Ovary (tissue), 9 donors: ENCODE measurements around the gene CDC42EP2. TPM values are rescaled to one million over a fixed set of nuclear protein-coding genes. Genes with fewer than 3 reads are reported as not detected.

Experiments
- DNase-seq, 5 donors: peaks; one replicate each; pipeline ENCODE4 v3.0.0-alpha.2; 2019 to 2020
- H3K27ac ChIP-seq, 2 donors: fragments of 200-600 bp; one replicate each; pipeline versions ENCODE4 v1.5.1 to v1.8.0; 2019 to 2022
- H3K27me3 ChIP-seq: fragments of 200-600 bp; one replicate; pipeline ENCODE4 v1.8.0; 2022
- H3K36me3 ChIP-seq: fragments of 200-600 bp; sonication (generic); one replicate; pipeline ENCODE4 v1.5.1; 2019
- H3K4me1 ChIP-seq: one replicate; pipeline ENCODE4 v1.8.1; 2013; ENCODE audit warnings: mild to moderate bottlenecking, moderate library complexity; ENCODE audit not compliant: insufficient read depth
- H3K4me3 ChIP-seq: fragments of 200-600 bp; sonication (generic); one replicate; pipeline ENCODE4 v1.5.1; 2017
- H3K9me3 ChIP-seq, 2 donors: fragments of 200-600 bp in 1 of 2; sonication (generic) in 1 of 2; one replicate each; pipeline versions ENCODE4 v1.5.1 to v1.8.1; 2013 to 2019; ENCODE audit warnings: mild to moderate bottlenecking in 1 of 2, moderate library complexity in 1 of 2
- CTCF ChIP-seq, 3 donors: fragments of 450-650 bp in 2 of 3; fragments of 200-600 bp in 1 of 3; IDR thresholded peaks; one replicate each; pipeline versions ENCODE4 v1.5.1 to v1.8.0; 2016 to 2022; ENCODE audit warnings: antibody characterized with exemption in 3 of 3, mild to moderate bottlenecking in 1 of 3
- EP300 ChIP-seq: sonication (generic); formaldehyde crosslinking; IDR thresholded peaks from one replicate; pipeline ENCODE4 v1.6.1; 2017; ENCODE audit warnings: antibody characterized with exemption
- POLR2A ChIP-seq: fragments of 450-650 bp; IDR thresholded peaks from one replicate; pipeline ENCODE4 v1.6.1; 2017; ENCODE audit warnings: antibody characterized with exemption, mild to moderate bottlenecking, moderate library complexity
- WGBS, 3 donors: extraction: QIAGEN DNeasy Blood & Tissue Kit in 1 of 3; methylation state at CpG; one replicate each; pipeline versions ENCODE4 v1.1.5 to v1.1.7; 2013 to 2017; 5-methylcytosine and 5-hydroxymethylcytosine counted together
- intact Hi-C, 4 donors: fragments of 100-400 bp; cut with DNase I; formaldehyde crosslinking; loops; one replicate each; pipeline versions ENCODE4 v1.11.0 to v1.15.1; 2022 to 2023
- polyA plus RNA-seq, 2 donors: library from polyadenylated mRNA; stranded (reverse); fragments of 200-250 nt in 1 of 2; fragments of 350-450 nt in 1 of 2; fragmentation: Illumina TruSeq in 1 of 2; extraction: RNeasy Lipid Tissue Mini Kit (QIAGEN cat#74804) in 1 of 2; gene quantifications; one replicate each; pipeline ENCODE4 v1.2.3, GENCODE V29; 2013 to 2014
- total RNA-seq, 7 donors: library from RNA; depleted of rRNA in 2 of 7; stranded (reverse); fragments of >200 nt in 2 of 7; fragmentation: NEBNext Ultra II Directional in 3 of 7; extraction: Animal tissue kit (Norgen Biotek cat#: 25700) in 3 of 7; gene quantifications; one replicate each; pipeline versions ENCODE4 v1.1.0 to v1.2.4, GENCODE V29; 2016 to 2023
- donor health status: DM: no; HTN: no; CAD: no; lungs with moderate emphysema.
- donor health status: DM: no; HTN: no; CAD: no.
- donor health status: Bipolar disorder and iron deficiency.
- donor health status: DM: yes; HTN: yes; CAD: no.
- donor health status: DM: no; HTN: no; CAD: no.
- donor health status: DM: yes; HTN: yes; CAD: no.

CDC42EP2 gene
- total and polyA plus RNA-seq, 9 donors: 0.48 to 46.9 (median 19.9) TPM

GRCh38 chr11:65275906-65276305 is 38.8 kb upstream of the CDC42EP2 start:
- no peaks in the 10 kb centered on the region for H3K36me3 ChIP-seq
- TF ChIP-seq CTCF (IDR thresholded peaks at IDR 0.05): no peak
- no peak for TF ChIP-seq EP300
- no peak for TF ChIP-seq POLR2A
- no peaks in the 10 kb centered on the region for H3K9me3 ChIP-seq
- 74 to 83% (median 78%) methylated on average over 4 of the region's 4 CpGs for WGBS, 3 donors
- no peaks in the 10 kb centered on the region for H3K27me3 ChIP-seq
- H3K4me1 ChIP-seq: no peaks in the 10 kb centered on the region
- no peak overlapping the region for H3K4me3 ChIP-seq
- DNase-seq: no peak
- intact Hi-C loops: loop anchor here in 3 of 4 donors (1.0 to 2.0 kb wide), 3 partner anchors 39 to 55 kb away; partner anchors contain the start of gene CDC42EP2 (in 2 of the 3)
- peak overlapping the region in 1 of 2 donors; percentile 31 for H3K27ac ChIP-seq

- WGBS, 3 donors: 82 to 85% (median 84%) methylated on average over 5 of the region's 5 CpGs
- intact Hi-C loops: no loop called here
- H3K4me3 ChIP-seq: no peak overlapping the region
- DNase-seq: no peak
- TF ChIP-seq EP300 (no peak), CTCF (IDR thresholded peaks at IDR 0.05) (no peak), POLR2A (no peak)
- H3K9me3 ChIP-seq: no peaks in the 10 kb centered on the region
- no peaks in the 10 kb centered on the region for H3K27me3 ChIP-seq
- H3K27ac ChIP-seq: no peak overlapping the region
- H3K4me1 ChIP-seq: no peaks in the 10 kb centered on the region
- H3K36me3 ChIP-seq: no peaks in the 10 kb centered on the region
Observed at GRCh38 chr11:65277631-65278277, 36.9 kb upstream of the CDC42EP2 start.

GRCh38 chr11:65278356-65278755 is 36.3 kb upstream of the CDC42EP2 start:
- H3K27me3 ChIP-seq: no peaks in the 10 kb centered on the region
- H3K4me3 ChIP-seq: no peak overlapping the region
- DNase-seq: no peak
- no peaks in the 10 kb centered on the region for H3K36me3 ChIP-seq
- no peaks in the 10 kb centered on the region for H3K4me1 ChIP-seq
- no peak overlapping the region for H3K27ac ChIP-seq
- TF ChIP-seq EP300: no peak
- TF ChIP-seq POLR2A: no peak
- TF ChIP-seq CTCF (IDR thresholded peaks at IDR 0.05): no peak
- intact Hi-C loops: no loop called here
- H3K9me3 ChIP-seq: no peaks in the 10 kb centered on the region
- 15 to 34% (median 31%) methylated on average over 2 of the region's 2 CpGs for WGBS, 3 donors

GRCh38 chr11:65279279-65279678 is 35.4 kb upstream of the CDC42EP2 start:
- Histone ChIP-seq H3K4me3 (no peak overlapping the region), H3K36me3 (no peaks in the 10 kb centered on the region), H3K27ac (no peak overlapping the region), H3K9me3 (no peaks in the 10 kb centered on the region), H3K27me3 (no peaks in the 10 kb centered on the region), H3K4me1 (no peaks in the 10 kb centered on the region)
- intact Hi-C loops: no loop called here
- TF ChIP-seq CTCF (IDR thresholded peaks at IDR 0.05): no peak
- TF ChIP-seq EP300: no peak
- no peak for TF ChIP-seq POLR2A
- WGBS, 3 donors: 84 to 89% (median 88%) methylated on average over 4 of the region's 4 CpGs
- DNase-seq: no peak
